H1 (cell line): ENCODE data around the gene CCDC102A. TPM values are rescaled to one million over a fixed set of nuclear protein-coding genes. Genes with fewer than 3 reads are reported as not detected.

Experiments used
- CTCF ChIA-PET: fragments of 300-600 bp; sonication (Branson Sonifier 250); formaldehyde crosslinking; loops from one replicate; lab custom pipeline; 2021; ENCODE audit not compliant: partially characterized antibody; lab: Charles Lee
- POLR2A ChIA-PET: fragments of 300-600 bp; sonication (Branson Sonifier 250); formaldehyde crosslinking; loops from one replicate; lab custom pipeline; 2021; ENCODE audit warnings: inconsistent platforms; ENCODE audit not compliant: partially characterized antibody; lab: Charles Lee
- DNase-seq, 2 experiments: peaks; one replicate each; pipeline versions ENCODE4 v3.0.0 to v3.0.0-alpha.2; 2010 to 2022; ENCODE audit warnings: low spot score in 2 of 2, low read depth in 1 of 2, mixed read lengths in 1 of 2
- FAIRE-seq: peaks from 2 replicates; lab custom pipeline; 2011; peaks lifted over from hg19 to GRCh38; lab: Jason Lieb, UNC
- H2AFZ ChIP-seq: 2 replicates; pipeline ENCODE4 v1.8.1; 2012; ENCODE audit warnings: low read length, inconsistent platforms
- H2AK5ac ChIP-seq: 2 replicates; pipeline ENCODE4 v1.6.1; 2013; ENCODE audit warnings: low read depth, low read length
- H2BK120ac ChIP-seq: replicated peaks from 2 replicates; pipeline ENCODE3; 2013; ENCODE audit warnings: low read depth, low read length, inconsistent platforms
- H2BK12ac ChIP-seq: 2 replicates; pipeline ENCODE4 v1.6.1; 2013; ENCODE audit warnings: low read depth, low read length
- H2BK15ac ChIP-seq: 2 replicates; pipeline ENCODE4 v1.6.1; 2013; ENCODE audit warnings: low read length
- H2BK20ac ChIP-seq: 2 replicates; pipeline ENCODE4 v1.6.1; 2013; ENCODE audit warnings: low read length
- H2BK5ac ChIP-seq: 2 replicates; pipeline ENCODE4 v1.6.1; 2013; ENCODE audit warnings: low read depth, low read length
- H3K14ac ChIP-seq: 2 replicates; pipeline ENCODE4 v1.6.1; 2013; ENCODE audit warnings: inconsistent platforms; ENCODE audit not compliant: insufficient read length
- H3K18ac ChIP-seq: 2 replicates; pipeline ENCODE4 v1.6.1; 2013; ENCODE audit warnings: low read length; ENCODE audit errors: extremely low read depth
- H3K23ac ChIP-seq: 2 replicates; pipeline ENCODE4 v1.6.1; 2013; ENCODE audit warnings: inconsistent platforms; ENCODE audit not compliant: insufficient read length
- H3K23me2 ChIP-seq: 2 replicates; pipeline ENCODE4 v1.6.1; 2013; ENCODE audit warnings: low read depth, low read length
- H3K27ac ChIP-seq: 2 replicates; pipeline ENCODE4 v1.6.1; 2011; ENCODE audit warnings: low read depth, low read length, inconsistent platforms
- H3K27me3 ChIP-seq, 4 experiments: replicated peaks in 1 of 4; 1 replicate in 1 of 4; 2 replicates in 3 of 4; pipeline versions ENCODE4 v1.6.1 to v1.8.1; 2011 to 2013; ENCODE audit warnings: low read length in 3 of 4, mild to moderate bottlenecking in 3 of 4, inconsistent platforms in 2 of 4, mixed read lengths in 2 of 4, moderate library complexity in 1 of 4; ENCODE audit not compliant: control insufficient read depth in 3 of 4, insufficient read depth in 3 of 4; ENCODE audit errors: extremely low read depth in 1 of 4
- H3K36me3 ChIP-seq, 4 experiments: 2 replicates each; pipeline versions ENCODE4 v1.6.1 to v1.8.1; 2011 to 2013; ENCODE audit warnings: mild to moderate bottlenecking in 4 of 4, low read length in 3 of 4, moderate library complexity in 2 of 4, control low read depth in 1 of 4, inconsistent platforms in 1 of 4; ENCODE audit not compliant: insufficient read depth in 4 of 4, control insufficient read depth in 2 of 4
- H3K4ac ChIP-seq: replicated peaks from 2 replicates; pipeline ENCODE3; 2013; ENCODE audit warnings: low read length, low read depth, mixed read lengths, inconsistent platforms; ENCODE audit not compliant: insufficient read length
- H3K4me1 ChIP-seq, 4 experiments: replicated peaks in 1 of 4; 1 replicate in 1 of 4; 2 replicates in 3 of 4; pipeline versions ENCODE4 v1.6.1 to v1.8.1; 2011 to 2013; ENCODE audit warnings: low read length in 3 of 4, inconsistent platforms in 2 of 4, mixed read lengths in 1 of 4; ENCODE audit not compliant: insufficient read depth in 4 of 4, control insufficient read depth in 3 of 4
- H3K4me2 ChIP-seq, 2 experiments: 2 replicates each; pipeline versions ENCODE4 v1.6.1 to v1.8.1; 2011 to 2013; ENCODE audit warnings: low read depth in 2 of 2, low read length in 2 of 2, control low read depth in 1 of 2, inconsistent platforms in 1 of 2, mild to moderate bottlenecking in 1 of 2; ENCODE audit not compliant: insufficient read depth in 1 of 2
- H3K4me3 ChIP-seq, 4 experiments: fragments of 200-600, 300-600 bp in 1 of 4; sonication (generic), shearing (Covaris generic), sonication (Bioruptor Twin) in 1 of 4; 2 replicates each; pipeline versions ENCODE4 v1.5.1 to v1.8.1; 2011 to 2016; ENCODE audit warnings: low read length in 4 of 4, low read depth in 3 of 4, control low read depth in 2 of 4, inconsistent platforms in 2 of 4, mild to moderate bottlenecking in 2 of 4, mixed read lengths in 1 of 4, moderate library complexity in 1 of 4; ENCODE audit not compliant: insufficient read depth in 2 of 4; ENCODE audit errors: extremely low read depth in 1 of 4
- H3K56ac ChIP-seq: replicated peaks from 2 replicates; pipeline ENCODE3; 2013; ENCODE audit warnings: low read depth, mild to moderate bottlenecking, mixed read lengths, low read length, inconsistent platforms; ENCODE audit not compliant: insufficient read length
- H3K79me1 ChIP-seq: 2 replicates; pipeline ENCODE4 v1.6.1; 2013; ENCODE audit warnings: low read depth, low read length, control low read depth
- H3K79me2 ChIP-seq, 2 experiments: 2 replicates each; pipeline versions ENCODE4 v1.6.1 to v1.8.1; 2012 to 2013; ENCODE audit warnings: low read length in 2 of 2, mild to moderate bottlenecking in 2 of 2, inconsistent platforms in 1 of 2; ENCODE audit not compliant: insufficient read depth in 2 of 2, control insufficient read depth in 1 of 2
- H3K9ac ChIP-seq, 4 experiments: replicated peaks in 1 of 4; 1 replicate in 1 of 4; 2 replicates in 3 of 4; pipeline versions ENCODE4 v1.6.1 to v1.8.1; 2011 to 2013; ENCODE audit warnings: low read depth in 3 of 4, low read length in 3 of 4, control low read depth in 2 of 4, mild to moderate bottlenecking in 2 of 4, moderate library complexity in 2 of 4, inconsistent platforms in 1 of 4; ENCODE audit errors: extremely low read depth in 1 of 4
- H3K9me3 ChIP-seq, 2 experiments: 2 replicates each; pipeline versions ENCODE4 v1.6.1 to v1.8.1; 2012 to 2013; ENCODE audit warnings: mild to moderate bottlenecking in 2 of 2, moderate library complexity in 2 of 2, control low read depth in 1 of 2, inconsistent platforms in 1 of 2, low read depth in 1 of 2, low read length in 1 of 2, mixed read lengths in 1 of 2; ENCODE audit not compliant: insufficient read depth in 2 of 2
- H4K20me1 ChIP-seq, 2 experiments: replicated peaks in 1 of 2; 2 replicates each; pipeline versions ENCODE3 to v1.8.1; 2011 to 2013; ENCODE audit warnings: inconsistent platforms in 2 of 2, low read length in 2 of 2, mild to moderate bottlenecking in 1 of 2; ENCODE audit not compliant: insufficient read depth in 2 of 2, control insufficient read depth in 1 of 2
- H4K5ac ChIP-seq: 2 replicates; pipeline ENCODE4 v1.6.1; 2013; ENCODE audit warnings: low read length, low read depth, mixed read lengths, inconsistent platforms; ENCODE audit not compliant: insufficient read length
- H4K8ac ChIP-seq: 2 replicates; pipeline ENCODE4 v1.8.0; 2013; ENCODE audit warnings: mild to moderate bottlenecking, moderate library complexity, low read length, inconsistent platforms; ENCODE audit not compliant: insufficient read depth; ENCODE audit errors: extremely low read depth
- H4K91ac ChIP-seq: replicated peaks from 2 replicates; pipeline ENCODE3; 2013; ENCODE audit warnings: low read length, mixed read lengths, inconsistent platforms; ENCODE audit not compliant: insufficient read length
- EZH2 ChIP-seq: fragments of 200-600 bp; sonication (generic); IDR thresholded peaks from 2 replicates; pipeline ENCODE4 v1.7.1; 2012; ENCODE audit warnings: low read depth, mild to moderate bottlenecking, moderate library complexity, low read length, inconsistent platforms; ENCODE audit not compliant: severe bottlenecking
- GABPA ChIP-seq: IDR thresholded peaks from 2 replicates; pipeline ENCODE4 v1.6.1; 2011; ENCODE audit warnings: mild to moderate bottlenecking, low read length, moderate library complexity, borderline replicate concordance; ENCODE audit not compliant: insufficient read depth
- HDAC6 ChIP-seq: IDR thresholded peaks from one replicate; pipeline ENCODE4 v1.7.1; 2012; ENCODE audit warnings: low read depth, mild to moderate bottlenecking, inconsistent platforms, low read length, moderate library complexity
- NRF1 ChIP-seq: IDR thresholded peaks from 2 replicates; pipeline ENCODE4 v1.6.1; 2011; ENCODE audit warnings: mild to moderate bottlenecking, low read depth, low read length, improper control_type of control experiment
- PHF8 ChIP-seq: fragments of 200-600 bp; sonication (generic); conservative IDR thresholded peaks from 2 replicates; pipeline ENCODE4 v1.7.1; 2012; ENCODE audit warnings: low read depth, mild to moderate bottlenecking, inconsistent platforms, low read length, moderate library complexity
- POLR2AphosphoS5 ChIP-seq: IDR thresholded peaks from 2 replicates; pipeline ENCODE4 v1.6.1; 2011; ENCODE audit warnings: low read depth, low read length
- RBBP5 ChIP-seq: IDR thresholded peaks from 2 replicates; pipeline ENCODE4 v1.7.1; 2012; ENCODE audit warnings: low read depth, mild to moderate bottlenecking, inconsistent platforms, low read length, moderate library complexity, borderline replicate concordance
- RFX5 ChIP-seq: IDR thresholded peaks from 2 replicates; pipeline ENCODE4 v1.6.1; 2011; ENCODE audit warnings: low read depth, low read length, improper control_type of control experiment, borderline replicate concordance
- WGBS, 2 experiments: shearing (Covaris generic) in 1 of 2; methylation state at CpG; one replicate each; pipeline versions ENCODE4 v1.1.6 to v1.1.7; 2013 to 2015; ENCODE audit warnings: low lambda C conversion rate in 2 of 2, mixed read lengths in 2 of 2, inconsistent platforms in 1 of 2, low coverage in 1 of 2, missing lambda C conversion rate in 1 of 2; ENCODE audit not compliant: insufficient replicate concordance in 2 of 2, insufficient coverage in 1 of 2, insufficient read length in 1 of 2; ENCODE audit errors: extremely low coverage in 1 of 2, missing lambda C conversion rate in 1 of 2; 5-methylcytosine and 5-hydroxymethylcytosine counted together
- polyA plus RNA-seq, 7 experiments: library from polyadenylated mRNA; depleted of rRNA in 3 of 7; stranded (reverse) in 5 of 7; unstranded in 2 of 7; fragments of >200 nt in 5 of 7; fragments of 200-250 nt in 2 of 7; gene quantifications; 1 replicate in 5 of 7; 2 replicates in 1 of 7; 4 replicates in 1 of 7; pipeline versions ENCODE4 v1.2.1 to v1.2.3, GENCODE V29; 2011 to 2013; ENCODE audit warnings: missing spikeins in 2 of 7, mixed read lengths in 2 of 7
- total RNA-seq: library from RNA; stranded (reverse); fragmentation: NEBNext Ultra II Directional; extraction: Animal tissue kit (Norgen Biotek cat#: 25700); gene quantifications from 2 replicates; pipeline ENCODE4 v1.2.1, GENCODE V29; 2021
- TF ChIP-seq, protein P1 (sequence below), 3 experiments: IDR thresholded peaks; 1 replicate in 2 of 3; 2 replicates in 1 of 3; pipeline versions ENCODE4 v1.5.1 to v1.6.1; 2011; ENCODE audit warnings: low read length in 3 of 3, mild to moderate bottlenecking in 3 of 3, inconsistent platforms in 2 of 3, low read depth in 1 of 3, moderate library complexity in 1 of 3; ENCODE audit not compliant: insufficient read depth in 1 of 3; ENCODE audit errors: control extremely low read depth in 1 of 3

Gene CCDC102A
- total and polyA plus RNA-seq, 2 of the 8 experiments (the other 6 are each of a cell fraction or from before 2014, with no cell fraction given), result 4.0 to 7.5 TPM

DNA sequence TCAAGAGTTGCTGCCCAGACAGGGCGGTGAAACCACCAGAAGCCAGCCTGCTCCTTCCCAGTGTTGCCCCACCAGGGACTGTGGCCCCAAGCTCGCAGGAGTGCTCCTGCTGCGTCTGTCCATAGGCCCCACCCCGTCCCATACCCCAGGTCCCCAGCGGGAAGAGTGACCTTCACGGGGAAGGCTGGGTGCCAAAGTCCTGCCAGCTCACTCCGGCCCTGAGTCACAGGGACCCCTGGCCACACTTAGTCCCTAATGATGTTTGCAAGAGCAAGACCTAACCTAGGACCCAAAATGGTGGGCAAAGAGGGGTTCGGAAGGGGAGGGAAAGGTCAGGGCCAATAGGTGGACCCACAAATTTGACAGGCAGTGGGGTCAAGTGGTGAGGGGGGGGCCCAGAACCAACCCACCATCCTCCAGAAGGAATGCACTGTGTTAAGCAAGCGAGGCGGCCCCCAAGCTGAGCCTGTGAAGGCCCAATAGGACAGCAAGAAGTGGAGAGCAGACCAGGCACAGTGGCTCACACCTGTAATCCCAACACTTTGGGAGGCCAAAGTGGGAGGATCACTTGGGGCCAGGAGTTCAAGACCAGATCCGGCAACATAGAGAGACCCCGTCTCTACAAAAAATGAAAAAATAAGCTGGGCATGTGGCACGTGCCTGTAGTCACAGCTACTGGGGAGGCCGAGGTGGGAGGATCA is 53.4 kb downstream of the CCDC102A start:
- H4K20me1 ChIP-seq, result peaks cover 0 to 1% of the 10 kb centered on the region in 2 experiments
- H3K23me2 ChIP-seq, result peaks cover 16% of the 10 kb centered on the region; the same call in 1 of the 2 replicates
- no peak overlapping the region; the same call in 1 of the 2 replicates for H2BK12ac ChIP-seq
- H2AFZ ChIP-seq, result no peak overlapping the region
- no peak overlapping the region for H3K56ac ChIP-seq
- ChIA-PET POLR2A (interaction anchor here (1.1 to 1.7 kb wide), 3 partner anchors 20 to 54 kb away, joined by 4 to 5 read pairs (median 4); partner anchors contain the start of gene POLR2C), CTCF (interaction anchor here (1.0 to 15.0 kb wide), 4 partner anchors 21 to 182 kb away, joined by 3 to 210 read pairs (median 74); partner anchors contain the start of gene POLR2C)
- peaks cover 0 to 12% (median 4%) of the 10 kb centered on the region in 4 experiments; a peak in 4 of 7 replicates for H3K27me3 ChIP-seq
- no peak overlapping the region for H4K5ac ChIP-seq
- H2AK5ac ChIP-seq, result no peak overlapping the region
- H3K4me2 ChIP-seq, result no peak overlapping the region
- 90% methylated on average over 13 of the region's 14 CpGs; no CpG with 5 or more reads in 1 of the 2 experiments for WGBS, 2 experiments
- no peak overlapping the region for H3K9ac ChIP-seq
- H4K91ac ChIP-seq, result no peak overlapping the region
- no peak overlapping the region for H2BK15ac ChIP-seq
- H3K79me2 ChIP-seq, result no peaks in the 10 kb centered on the region
- H3K79me1 ChIP-seq, result 0 out of 2 replicates have a peak, but pooled peaks cover 3% of the 10 kb centered on the region
- H3K23ac ChIP-seq, result no peak overlapping the region
- H3K9me3 ChIP-seq, result no peaks in the 10 kb centered on the region
- no peak overlapping the region for H2BK5ac ChIP-seq
- no peaks in the 10 kb centered on the region for H3K36me3 ChIP-seq
- H3K14ac ChIP-seq, result no peak overlapping the region
- H3K4ac ChIP-seq, result no peak overlapping the region
- no peak overlapping the region for H3K4me3 ChIP-seq
- no peak for DNase-seq
- H3K4me1 ChIP-seq, result peaks cover 0 to 31% (median 19%) of the 10 kb centered on the region in 4 experiments; a peak in 6 of 7 replicates
- FAIRE-seq, result no peak
- no peak overlapping the region for H2BK120ac ChIP-seq
- H3K27ac ChIP-seq, result no peak overlapping the region
- H4K8ac ChIP-seq, result no peak overlapping the region
- H2BK20ac ChIP-seq, result no peak overlapping the region
- no peak overlapping the region for H3K18ac ChIP-seq
- TF ChIP-seq RFX5 (no peak), GABPA (no peak), RBBP5 (no peak), NRF1 (no peak), PHF8 (no peak), EZH2 (no peak), HDAC6 (no peak), POLR2AphosphoS5 (no peak)
- TF ChIP-seq, protein P1, sequence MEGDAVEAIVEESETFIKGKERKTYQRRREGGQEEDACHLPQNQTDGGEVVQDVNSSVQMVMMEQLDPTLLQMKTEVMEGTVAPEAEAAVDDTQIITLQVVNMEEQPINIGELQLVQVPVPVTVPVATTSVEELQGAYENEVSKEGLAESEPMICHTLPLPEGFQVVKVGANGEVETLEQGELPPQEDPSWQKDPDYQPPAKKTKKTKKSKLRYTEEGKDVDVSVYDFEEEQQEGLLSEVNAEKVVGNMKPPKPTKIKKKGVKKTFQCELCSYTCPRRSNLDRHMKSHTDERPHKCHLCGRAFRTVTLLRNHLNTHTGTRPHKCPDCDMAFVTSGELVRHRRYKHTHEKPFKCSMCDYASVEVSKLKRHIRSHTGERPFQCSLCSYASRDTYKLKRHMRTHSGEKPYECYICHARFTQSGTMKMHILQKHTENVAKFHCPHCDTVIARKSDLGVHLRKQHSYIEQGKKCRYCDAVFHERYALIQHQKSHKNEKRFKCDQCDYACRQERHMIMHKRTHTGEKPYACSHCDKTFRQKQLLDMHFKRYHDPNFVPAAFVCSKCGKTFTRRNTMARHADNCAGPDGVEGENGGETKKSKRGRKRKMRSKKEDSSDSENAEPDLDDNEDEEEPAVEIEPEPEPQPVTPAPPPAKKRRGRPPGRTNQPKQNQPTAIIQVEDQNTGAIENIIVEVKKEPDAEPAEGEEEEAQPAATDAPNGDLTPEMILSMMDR (IDR thresholded peaks at IDR 0.05; ENCODE audit: control extremely low read depth in 1 of 3, insufficient read depth in 1 of 3, low read depth in 1 of 3, low read length in 3 of 3), result no peak
